ENCODE data around the gene SLC1A4.

- TF ChIP-seq EP300 (conservative IDR thresholded peaks at IDR 0.05; ENCODE audit: poor library complexity, severe bottlenecking) (no peak), RAD21 (conservative IDR thresholded peaks at IDR 0.05) (no peak), CTCF (IDR thresholded peaks at IDR 0.05; ENCODE audit: poor library complexity, severe bottlenecking) (no peak), EZH2 (IDR thresholded peaks at IDR 0.05; ENCODE audit: borderline replicate concordance, insufficient read depth, low read length, poor library complexity, severe bottlenecking) (no peak), POLR2AphosphoS5 (IDR thresholded peaks at IDR 0.05) (no peak), REST (IDR thresholded peaks at IDR 0.05; ENCODE audit: borderline replicate concordance) (no peak), SMC3 (conservative IDR thresholded peaks at IDR 0.05; ENCODE audit: poor library complexity) (no peak), MXI1 (conservative IDR thresholded peaks at IDR 0.05; ENCODE audit: poor library complexity, severe bottlenecking) (no peak), TAF1 (IDR thresholded peaks at IDR 0.05; ENCODE audit: low read depth) (no peak)
Measured at GRCh38 chr2:65050931-65051330, 61.7 kb downstream of the SLC1A4 start.

All from neural cell (in vitro differentiated cells).